GM18511 (cell line): Measurements from ENCODE around the gene PARVB.

Experiments used
- ATAC-seq: cut with Tn5 transposase; IDR thresholded peaks from one replicate; pipeline ENCODE4 v1.9.1; 2021; ENCODE audit warnings: mild to moderate bottlenecking, moderate library complexity; ENCODE audit not compliant: unreplicated experiment

Gene PARVB

GRCh38 chr22:44024288-44024921, at the start of gene PARVB:
PARVB (plus strand) TSS chr22:44024302; CDS start chr22:44024340, 38 bp downstream.
- ATAC-seq: no peak

- ATAC-seq: no peak
Observed at GRCh38 chr22:43975041-43975440, 49.1 kb upstream of the PARVB start.

GRCh38 chr22:43976861-43977795, 47.0 kb upstream of the PARVB start:
- ATAC-seq: no peak

GRCh38 chr22:43978558-43978957, 45.5 kb upstream of the PARVB start:
- ATAC-seq: no peak

- no peak for ATAC-seq
Observed at GRCh38 chr22:43980579-43980978, 43.5 kb upstream of the PARVB start.

- no peak for ATAC-seq
Observed at GRCh38 chr22:43980996-43981395, 43.1 kb upstream of the PARVB start.

GRCh38 chr22:43983808-43984207, 40.3 kb upstream of the PARVB start:
- no peak for ATAC-seq

GRCh38 chr22:43985532-43985931, 38.6 kb upstream of the PARVB start:
- ATAC-seq: no peak

- ATAC-seq: no peak
Observed at GRCh38 chr22:43988116-43988820, 35.8 kb upstream of the PARVB start.

GRCh38 chr22:43988960-43989359, 35.1 kb upstream of the PARVB start:
- no peak for ATAC-seq

GRCh38 chr22:43990044-43990443, 34.1 kb upstream of the PARVB start:
- ATAC-seq: no peak

- ATAC-seq: no peak
Observed at GRCh38 chr22:43991316-43992020, 32.6 kb upstream of the PARVB start.

GRCh38 chr22:43992331-43992821, 31.7 kb upstream of the PARVB start:
- no peak for ATAC-seq

- ATAC-seq: no peak
Observed at GRCh38 chr22:43993072-43993760, 30.9 kb upstream of the PARVB start.

- no peak for ATAC-seq
Observed at GRCh38 chr22:43994006-43994405, 30.1 kb upstream of the PARVB start.

GRCh38 chr22:43994416-43994815, 29.7 kb upstream of the PARVB start:
- no peak for ATAC-seq

GRCh38 chr22:43995057-43995685, 28.9 kb upstream of the PARVB start:
- ATAC-seq: no peak

GRCh38 chr22:43995798-43996169, 28.3 kb upstream of the PARVB start:
- ATAC-seq: peak; percentile 16

GRCh38 chr22:43996170-43996980, 27.7 kb upstream of the PARVB start:
- peak; percentile 69 for ATAC-seq
